Right lobe of liver (tissue), 4 donors: ENCODE data around the gene EIF2B2.

ENCODE experiments used
- CTCF ChIP-seq, 4 donors: fragments of 200-600 bp in 3 of 4; fragments of 450-650 bp in 1 of 4; IDR thresholded peaks; one replicate each; pipeline versions ENCODE4 v1.5.1 to v1.8.0; 2016 to 2022; ENCODE audit warnings: antibody characterized with exemption in 4 of 4, mild to moderate bottlenecking in 2 of 4
- POLR2A ChIP-seq: fragments of 450-650 bp; IDR thresholded peaks from one replicate; pipeline ENCODE4 v1.6.1; 2017; ENCODE audit warnings: antibody characterized with exemption, mild to moderate bottlenecking
- donor health status: DM: no; HTN: no; CAD: no.
- donor health status: DM: no; HTN: no; CAD: no.
- donor health status: DM: no; HTN: yes; CAD: no.

DNA sequence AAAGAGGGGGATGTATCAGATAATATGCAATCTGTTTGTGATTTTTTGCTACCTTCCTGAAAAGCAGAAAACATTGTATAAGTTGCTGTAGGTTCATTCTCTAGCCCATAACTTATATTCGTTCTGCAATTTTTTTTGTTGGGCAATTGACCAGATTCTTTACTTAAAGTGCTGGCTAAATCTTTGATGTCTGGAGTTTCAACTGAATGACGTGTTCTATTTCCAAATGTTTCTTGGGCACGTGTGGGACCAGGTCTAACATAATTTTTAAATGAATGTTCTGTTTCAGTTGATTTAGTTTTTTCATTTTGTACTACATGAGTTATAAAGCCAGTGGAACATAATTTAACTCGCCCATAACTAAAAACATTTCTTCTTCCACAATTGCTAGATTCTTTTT, 44.8 kb downstream of the EIF2B2 start:
- TF ChIP-seq CTCF (IDR thresholded peaks at IDR 0.05) (no peak), POLR2A (no peak)
